ENCODE data around the gene PITRM1.

The PITRM1 gene

GRCh38 chr10:3136336-3136735 is 36.2 kb downstream of the PITRM1 start:
- DNase-seq, result no peak

- no peak for DNase-seq
Measured at GRCh38 chr10:3135006-3135405, 37.6 kb downstream of the PITRM1 start.

GRCh38 chr10:3133948-3134347 is 38.6 kb downstream of the PITRM1 start:
- no peak for DNase-seq

GRCh38 chr10:3132036-3133025 is 40.3 kb downstream of the PITRM1 start:
- DNase-seq, result no peak

GRCh38 chr10:3131098-3131497 is 41.5 kb downstream of the PITRM1 start:
- DNase-seq, result no peak

GRCh38 chr10:3129581-3130340 is 42.8 kb downstream of the PITRM1 start:
- DNase-seq, result no peak

- DNase-seq, result no peak
Measured at GRCh38 chr10:3128379-3129130, 44.0 kb downstream of the PITRM1 start.

- no peak for DNase-seq
Measured at GRCh38 chr10:3127921-3128320, 44.7 kb downstream of the PITRM1 start.

- peak; percentile 73 for DNase-seq
Measured at GRCh38 chr10:3126741-3127346, 45.7 kb downstream of the PITRM1 start.

- DNase-seq, result no peak
Measured at GRCh38 chr10:3126249-3126648, 46.3 kb downstream of the PITRM1 start.

- no peak for DNase-seq
Measured at GRCh38 chr10:3125527-3126170, 46.9 kb downstream of the PITRM1 start.

- DNase-seq, result no peak
Measured at GRCh38 chr10:3124412-3125175, 48.0 kb downstream of the PITRM1 start.

- DNase-seq, result no peak
Measured at GRCh38 chr10:3123571-3124411, 48.8 kb downstream of the PITRM1 start.

- DNase-seq, result no peak
Measured at GRCh38 chr10:3122486-3123205, 49.9 kb downstream of the PITRM1 start.

- no peak for DNase-seq
Measured at GRCh38 chr10:3122034-3122433, 50.5 kb downstream of the PITRM1 start.

- no peak for DNase-seq
Measured at GRCh38 chr10:3119796-3120459, 52.7 kb downstream of the PITRM1 start.

GRCh38 chr10:3118641-3119091 is 53.9 kb downstream of the PITRM1 start:
- DNase-seq, result no peak

- DNase-seq, result no peak
Measured at GRCh38 chr10:3117486-3117885, 55.1 kb downstream of the PITRM1 start.

GRCh38 chr10:3116508-3117100 is 56.0 kb downstream of the PITRM1 start:
- no peak for DNase-seq

Measured in DMS153 (cell line).